ENCODE data around the gene FGD2. TPM values are rescaled to one million over a fixed set of nuclear protein-coding genes. Genes with fewer than 3 reads are reported as not detected.
"Not testable (repeated sequence)": the region's sequence is repeated elsewhere in the genome, so short reads cannot be mapped to it uniquely, and the experiment has no call there.

FGD2 gene
- total and polyA plus RNA-seq, 9 of the 15 experiments (the other 6 are each of a cell fraction or from before 2014, with no cell fraction given), result 0.09 TPM; not detected in 8

DNA sequence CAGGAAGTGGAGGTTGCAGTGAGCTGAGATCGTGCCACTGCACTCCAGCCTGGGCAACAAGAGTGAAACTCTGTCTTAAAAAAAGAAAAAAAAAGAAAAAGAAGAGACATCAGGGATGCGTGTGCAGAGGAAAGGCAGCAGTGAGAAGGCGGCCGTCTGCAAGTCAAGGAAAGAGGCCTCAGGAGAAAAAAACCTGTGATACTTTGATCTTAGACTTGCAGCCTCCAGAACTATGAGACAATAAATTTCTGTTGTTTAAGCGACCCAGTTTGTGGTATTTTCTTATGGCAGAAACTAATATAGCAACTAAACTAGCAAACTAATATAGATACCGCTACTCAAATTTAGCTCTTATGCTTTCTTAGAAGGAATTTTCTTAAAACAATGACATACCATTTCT is 36.1 kb downstream of the FGD2 start:
- Histone ChIP-seq H3K4me1 (replicated peaks in 1 of 2; ENCODE audit: control insufficient read depth in 2 of 2, insufficient read depth in 2 of 2, low read length in 2 of 2) (peaks cover 32 to 36% of the 10 kb centered on the region in 2 experiments; a peak in 4 of 5 replicates), H3K9me1 (ENCODE audit: control insufficient read depth, insufficient read depth, low read length) (no peaks in the 10 kb centered on the region), H3K4me3 (no peak overlapping the region), H3K27me3 (ENCODE audit: control insufficient read depth in 2 of 2, insufficient read depth in 2 of 2, low read length in 2 of 2) (no peaks in the 10 kb centered on the region), H3K27ac (ENCODE audit: extremely low read depth, low read depth, low read length) (peak overlapping the region; percentile 20; the same call in 1 of the 3 replicates), H3K36me3 (ENCODE audit: control insufficient read depth, insufficient read depth, low read length) (no peaks in the 10 kb centered on the region), H3K79me2 (ENCODE audit: control insufficient read depth, insufficient read depth, low read length) (no peaks in the 10 kb centered on the region), H3K4me2 (ENCODE audit: insufficient read depth, low read length) (no peak overlapping the region), H3K9ac (ENCODE audit: insufficient read depth in 1 of 2, low read depth in 2 of 2, low read length in 2 of 2) (no peak overlapping the region), H2AFZ (ENCODE audit: low read depth, low read length) (peak overlapping the region; percentile 55; the same call in 1 of the 2 replicates), H4K20me1 (replicated peaks; ENCODE audit: control insufficient read depth, insufficient read depth, low read length) (no peaks in the 10 kb centered on the region), H3K9me3 (replicated peaks; ENCODE audit: control insufficient read depth, insufficient read depth, low read depth, low read length) (peaks cover 4% of the 10 kb centered on the region)
- WGBS (ENCODE audit: insufficient coverage, low coverage, missing lambda C conversion rate), result 74% methylated on average over 6 of the region's 6 CpGs
- ChIA-PET POLR2A (interaction anchor here (0.8 to 1.6 kb wide), 2 partner anchors 14 to 17 kb away, joined by 3 read pairs; no protein-coding TSS in a partner anchor), CTCF (ENCODE audit: low intra/inter-chr PET ratio) (no interaction called here)
- no peak for TF ChIP-seq U2AF2 (optimal IDR thresholded peaks at IDR 0.05; ENCODE audit: low read depth, low read length)
- TF ChIP-seq CBFB (CRISPR knock-in tag; IDR thresholded peaks at IDR 0.05), result no peak
- intact Hi-C loops (cut with micrococcal nuclease), result no loop called here
- DNase-seq (ENCODE audit: extremely low read depth in 1 of 4, low spot score in 3 of 4) (no peak), ATAC-seq (no peak), FAIRE-seq (no peak)
- BruUV-seq (replicated peaks), result no TSS peak
- in situ Hi-C loops (cut with MboI), result no loop called here

DNA sequence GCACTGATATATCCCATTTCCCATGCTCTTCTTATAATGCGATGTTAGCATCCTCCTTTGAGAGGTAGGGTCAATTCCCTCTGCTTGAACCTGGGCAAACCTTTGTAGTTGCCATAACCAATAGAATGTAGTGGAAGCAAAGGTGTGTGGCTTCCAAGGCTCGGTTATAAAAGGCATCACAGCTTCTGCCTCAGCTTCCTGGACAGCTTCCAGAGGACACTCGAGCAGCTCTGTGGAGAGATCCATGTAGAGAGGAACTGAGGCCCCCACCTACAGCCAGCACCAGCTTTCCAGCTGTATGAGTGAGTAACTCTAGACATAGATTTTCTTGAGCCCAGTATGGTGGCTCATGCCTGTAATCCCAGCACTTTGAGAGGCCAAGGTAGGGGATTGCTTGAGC is 36.7 kb downstream of the FGD2 start:
- peak overlapping the region; percentile 55 for H2AFZ ChIP-seq (ENCODE audit: low read depth, low read length)
- intact Hi-C loops (cut with micrococcal nuclease) (no loop called here), in situ Hi-C loops (cut with MboI) (no loop called here)
- ATAC-seq (peak; percentile 37), DNase-seq (ENCODE audit: extremely low read depth in 1 of 4, low spot score in 3 of 4) (peak in 2 of 4 experiments; percentile 44 to 63), FAIRE-seq (no peak)
- BruUV-seq (replicated peaks), result no TSS peak
- H3K9me1 ChIP-seq (ENCODE audit: control insufficient read depth, insufficient read depth, low read length), result no peaks in the 10 kb centered on the region
- no peaks in the 10 kb centered on the region for H3K36me3 ChIP-seq (ENCODE audit: control insufficient read depth, insufficient read depth, low read length)
- POLR2A ChIA-PET, result interaction anchor here (0.8 to 1.6 kb wide), 3 partner anchors 8 to 17 kb away, joined by 3 read pairs; no protein-coding TSS in a partner anchor
- no peaks in the 10 kb centered on the region for H3K79me2 ChIP-seq (ENCODE audit: control insufficient read depth, insufficient read depth, low read length)
- TF ChIP-seq MTA3 (IDR thresholded peaks at IDR 0.05; ENCODE audit: borderline replicate concordance) (0 out of 2 replicates have a peak, but pooled peaks have one; percentile 14), ZNF174 (CRISPR knock-in tag; IDR thresholded peaks at IDR 0.05) (no peak), SPI1 (IDR thresholded peaks at IDR 0.05; ENCODE audit: borderline replicate concordance, low read depth, low read length) (peak; percentile 42; the same call in 1 of the 2 replicates), CXXC5 (CRISPR knock-in tag; IDR thresholded peaks at IDR 0.05) (0 out of 2 replicates have a peak, but pooled peaks have one; percentile 24), SMARCE1 (IDR thresholded peaks at IDR 0.05) (no peak), NFIC (IDR thresholded peaks at IDR 0.05) (peak; percentile 55; the same call in 1 of the 2 replicates), NRF1 (conservative IDR thresholded peaks at IDR 0.05 in 1 of 2, IDR thresholded peaks at IDR 0.05 in 1 of 2) (peak in 1 of 2 experiments; percentile 15; a peak in 1 of 4 replicates)
- no peak overlapping the region for H3K4me2 ChIP-seq (ENCODE audit: insufficient read depth, low read length)
- H4K20me1 ChIP-seq (replicated peaks; ENCODE audit: control insufficient read depth, insufficient read depth, low read length), result no peaks in the 10 kb centered on the region
- CTCF ChIA-PET (ENCODE audit: low intra/inter-chr PET ratio), result no interaction called here
- peak overlapping the region; percentile 54; the same call in 2 of the 3 replicates for H3K27ac ChIP-seq (ENCODE audit: extremely low read depth, low read depth, low read length)
- no peaks in the 10 kb centered on the region for H3K27me3 ChIP-seq (ENCODE audit: control insufficient read depth in 2 of 2, insufficient read depth in 2 of 2, low read length in 2 of 2)
- H3K4me1 ChIP-seq (replicated peaks in 1 of 2; ENCODE audit: control insufficient read depth in 2 of 2, insufficient read depth in 2 of 2, low read length in 2 of 2), result peaks cover 36 to 37% of the 10 kb centered on the region in 2 experiments; a peak in 4 of 5 replicates
- no peak overlapping the region for H3K4me3 ChIP-seq
- peak overlapping the region; percentile 5 to 69; a peak in 1 of 4 replicates for H3K9ac ChIP-seq (ENCODE audit: insufficient read depth in 1 of 2, low read depth in 2 of 2, low read length in 2 of 2)
- H3K9me3 ChIP-seq (replicated peaks; ENCODE audit: control insufficient read depth, insufficient read depth, low read depth, low read length), result peaks cover 4% of the 10 kb centered on the region
- WGBS (ENCODE audit: insufficient coverage, low coverage, missing lambda C conversion rate), result 24% methylated on average over 3 of the region's 3 CpGs

DNA sequence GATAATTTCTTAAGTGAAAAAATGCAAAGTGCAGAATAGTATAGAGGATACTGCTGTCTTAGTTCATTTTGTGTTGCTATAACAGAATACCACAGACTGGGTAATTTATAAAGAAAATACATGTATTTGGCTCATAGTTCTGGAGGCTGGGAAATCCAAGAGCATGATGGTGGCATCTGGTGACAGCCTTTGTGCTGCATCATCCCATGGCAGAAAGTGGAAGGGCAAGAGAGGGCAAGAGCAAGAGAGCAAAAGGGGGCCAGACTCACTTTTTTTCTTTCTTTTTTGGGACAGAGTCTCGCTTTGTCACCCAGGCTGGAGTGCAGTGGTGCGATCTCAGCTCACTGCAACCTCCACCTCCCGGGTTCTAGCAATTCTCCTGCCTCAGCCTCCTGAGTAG is 37.6 kb downstream of the FGD2 start:
- H3K27ac ChIP-seq (ENCODE audit: extremely low read depth, low read depth, low read length); H4K20me1 ChIP-seq (replicated peaks; ENCODE audit: control insufficient read depth, insufficient read depth, low read length); H3K9me1 ChIP-seq (ENCODE audit: control insufficient read depth, insufficient read depth, low read length); BruUV-seq (replicated peaks); H3K79me2 ChIP-seq (ENCODE audit: control insufficient read depth, insufficient read depth, low read length); H3K36me3 ChIP-seq (ENCODE audit: control insufficient read depth, insufficient read depth, low read length); H3K4me3 ChIP-seq; POLR2A ChIA-PET; H3K9me3 ChIP-seq (replicated peaks; ENCODE audit: control insufficient read depth, insufficient read depth, low read depth, low read length); CTCF ChIA-PET (ENCODE audit: low intra/inter-chr PET ratio); DNase-seq (ENCODE audit: extremely low read depth in 1 of 4, low spot score in 3 of 4); in situ Hi-C loops (cut with MboI); H3K9ac ChIP-seq (ENCODE audit: insufficient read depth in 1 of 2, low read depth in 2 of 2, low read length in 2 of 2); ATAC-seq; H3K4me2 ChIP-seq (ENCODE audit: insufficient read depth, low read length); intact Hi-C loops (cut with micrococcal nuclease); FAIRE-seq; H3K27me3 ChIP-seq (ENCODE audit: control insufficient read depth in 2 of 2, insufficient read depth in 2 of 2, low read length in 2 of 2): not testable (repeated sequence)
- 100% methylated on average over 1 of the region's 3 CpGs for WGBS (ENCODE audit: insufficient coverage, low coverage, missing lambda C conversion rate)
- Histone ChIP-seq H2AFZ (ENCODE audit: low read depth, low read length) (peak overlapping the region; percentile 34; the same call in 1 of the 2 replicates), H3K4me1 (replicated peaks in 1 of 2; ENCODE audit: control insufficient read depth in 2 of 2, insufficient read depth in 2 of 2, low read length in 2 of 2) (peaks cover 40 to 41% of the 10 kb centered on the region in 2 experiments)
